HG03442 (cell line): ENCODE data around the gene DHX35.
"Not testable (repeated sequence)": the region's sequence is repeated elsewhere in the genome, so short reads cannot be mapped to it uniquely, and the experiment has no call there.

Experiments
- ATAC-seq: cut with Tn5 transposase; IDR thresholded peaks from one replicate; pipeline ENCODE4 v1.9.1; 2021; ENCODE audit warnings: mild to moderate bottlenecking, moderate library complexity; ENCODE audit not compliant: unreplicated experiment

Gene DHX35

DNA sequence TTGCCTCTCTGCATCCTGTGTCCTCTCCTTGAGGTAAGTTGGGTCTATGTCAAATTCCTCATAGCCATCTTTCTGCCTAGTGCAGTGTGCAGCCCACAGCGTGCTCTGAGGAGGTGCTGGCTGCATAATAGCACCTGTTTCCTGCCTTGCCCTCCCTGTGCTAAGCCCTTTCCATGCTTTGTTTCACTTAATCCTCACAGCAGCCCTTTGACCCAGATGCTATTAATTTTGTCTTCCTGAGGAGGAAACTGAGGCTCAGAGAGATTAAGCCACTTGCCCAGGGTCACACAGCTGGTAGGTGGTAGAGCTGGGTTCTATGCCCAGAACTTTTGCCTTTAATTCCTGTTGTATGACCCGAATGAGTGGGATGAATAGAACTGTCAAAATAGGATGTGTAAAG is 22.5 kb upstream of the DHX35 start:
- ATAC-seq = no peak

DNA sequence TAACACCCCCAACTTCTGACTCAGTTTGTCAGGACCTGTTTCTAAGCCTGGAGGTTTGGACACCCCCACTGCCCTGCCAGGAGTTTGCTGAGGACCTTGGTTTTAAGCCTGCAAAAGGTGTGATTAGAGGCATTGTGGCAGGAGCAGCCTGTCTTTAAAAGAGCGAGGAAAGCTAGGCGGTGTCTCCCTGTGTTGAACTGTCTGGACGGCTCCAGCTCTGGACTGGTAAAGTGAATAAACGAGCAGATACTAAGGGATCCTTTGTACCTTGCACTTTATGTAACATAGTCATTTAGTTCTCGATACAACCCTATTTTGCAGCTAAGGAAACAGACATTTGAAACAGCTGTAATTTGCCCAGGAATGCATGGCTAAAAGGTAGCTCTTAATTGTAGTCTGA is 21.5 kb upstream of the DHX35 start:
- ATAC-seq = no peak

DNA sequence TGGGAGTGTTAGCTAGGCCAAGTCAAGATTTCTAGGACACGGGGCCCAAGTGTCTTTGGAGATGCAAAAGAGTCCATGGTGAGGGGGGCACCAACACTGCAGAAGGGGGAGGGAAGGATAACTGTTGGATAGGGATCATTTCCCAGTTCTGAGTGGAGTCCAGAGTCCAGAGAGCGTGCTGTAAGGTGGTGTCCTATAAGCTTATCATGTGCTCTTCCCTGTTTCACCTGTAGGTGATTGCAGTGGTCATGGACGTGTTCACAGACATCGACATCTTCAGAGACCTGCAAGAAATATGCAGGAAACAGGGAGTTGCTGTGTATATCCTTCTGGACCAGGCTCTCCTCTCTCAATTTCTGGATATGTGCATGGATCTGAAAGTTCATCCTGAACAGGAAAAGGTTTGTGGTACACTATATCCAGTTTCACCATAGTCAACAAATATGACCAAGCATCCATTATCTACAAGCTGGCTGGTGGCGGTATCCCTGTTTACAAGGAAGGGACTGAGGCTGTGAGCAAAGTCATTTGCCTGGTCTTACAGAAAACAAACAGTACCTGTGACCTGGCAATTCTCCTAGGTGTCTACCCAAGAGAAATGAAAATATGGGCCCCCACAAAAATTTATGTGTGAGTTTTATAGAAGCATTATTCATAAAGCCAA is 20.3 kb upstream of the DHX35 start:
- no peak for ATAC-seq

DNA sequence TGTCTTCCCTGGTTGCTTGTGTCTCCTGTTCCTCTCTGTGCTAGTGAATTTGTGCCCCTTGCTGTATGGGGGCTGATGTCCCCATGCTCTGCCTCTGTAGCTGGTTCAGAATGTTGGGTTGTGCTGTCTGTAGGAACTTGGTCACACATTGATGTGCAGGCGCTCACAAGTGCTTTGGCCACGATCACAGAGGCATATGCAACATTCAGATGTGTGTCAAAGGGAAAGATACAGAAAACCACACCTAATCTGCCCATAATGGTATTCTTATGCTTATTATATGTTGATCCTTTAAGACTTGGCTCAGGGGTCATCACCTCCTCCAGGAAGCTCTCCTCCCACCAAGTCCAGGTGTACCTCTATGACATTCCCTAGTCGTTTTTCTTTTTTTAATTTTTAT is 17.1 kb upstream of the DHX35 start:
- no peak for ATAC-seq

DNA sequence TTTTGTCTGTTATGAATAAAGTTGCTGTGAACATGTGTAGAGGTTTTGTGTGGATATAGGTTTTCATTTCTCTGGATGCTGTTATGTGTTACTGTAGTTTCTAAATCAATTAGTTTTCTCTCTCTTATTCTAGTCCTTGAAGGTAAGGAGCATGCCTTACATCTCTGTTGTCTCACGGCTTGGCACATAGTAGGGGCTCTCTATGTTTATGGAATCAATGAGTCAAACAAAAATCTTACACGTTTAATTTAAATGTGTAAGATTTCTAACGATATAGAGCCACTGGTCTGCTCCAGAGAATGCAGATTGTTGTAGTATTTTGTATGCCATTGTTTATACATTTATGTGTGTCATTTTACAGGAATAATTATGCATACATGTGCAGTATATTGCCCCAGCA is 15.3 kb upstream of the DHX35 start:
- ATAC-seq = no peak

DNA sequence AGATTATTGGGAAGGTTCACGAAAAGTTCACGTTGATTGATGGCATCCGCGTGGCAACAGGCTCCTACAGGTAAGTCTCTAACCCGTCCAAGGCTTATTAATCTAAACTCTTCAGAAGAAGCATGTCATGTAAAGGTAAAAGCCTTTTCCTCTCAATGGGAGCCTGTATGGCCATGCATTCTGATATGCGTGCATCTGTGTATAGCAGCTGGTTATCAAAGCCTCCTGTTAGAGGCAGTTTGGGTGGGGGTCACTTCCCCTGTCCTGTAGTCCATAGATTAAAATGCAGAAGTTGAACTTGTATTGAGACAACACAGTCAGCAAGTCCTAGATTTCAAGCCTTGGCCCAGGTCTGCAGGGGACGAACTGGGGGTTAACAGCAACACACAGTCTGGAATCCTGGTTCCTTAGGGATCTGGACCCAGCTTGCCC is 14.2 kb upstream of the DHX35 start:
- no peak for ATAC-seq

DNA sequence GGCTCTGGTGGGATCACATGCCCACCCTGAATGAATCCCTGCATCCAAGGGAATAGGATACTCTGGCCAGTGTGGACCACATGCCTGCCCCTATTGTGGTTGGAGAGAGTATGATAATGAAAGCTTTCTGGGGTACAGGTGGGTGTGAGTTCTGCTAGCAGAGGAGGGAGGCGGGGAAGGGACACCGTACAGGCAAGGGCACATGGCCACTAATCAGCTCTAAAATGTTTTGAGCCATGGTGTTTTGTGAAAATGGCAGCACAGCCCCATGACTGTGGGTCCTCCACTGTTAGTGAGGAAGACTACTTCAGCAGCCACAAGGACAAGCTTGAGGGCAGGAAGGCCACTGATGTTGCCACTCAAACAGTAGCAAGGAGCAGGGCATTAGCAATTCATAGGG is 11.9 kb upstream of the DHX35 start:
- ATAC-seq = no peak

DNA sequence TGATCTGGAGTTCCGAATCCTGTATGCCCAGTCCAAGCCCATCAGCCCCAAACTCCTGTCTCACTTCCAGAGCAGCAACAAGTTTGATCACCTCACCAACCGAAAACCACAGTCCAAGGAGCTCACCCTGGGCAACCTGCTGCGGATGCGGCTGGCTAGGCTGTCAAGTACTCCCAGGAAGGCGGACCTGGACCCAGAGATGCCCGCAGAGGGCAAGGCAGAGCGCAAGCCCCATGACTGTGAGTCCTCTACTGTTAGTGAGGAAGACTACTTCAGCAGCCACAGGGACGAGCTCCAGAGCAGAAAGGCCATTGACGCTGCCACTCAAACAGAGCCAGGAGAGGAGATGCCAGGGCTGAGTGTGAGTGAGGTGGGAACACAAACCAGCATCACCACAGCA is 10.5 kb upstream of the DHX35 start:
- no peak for ATAC-seq

DNA sequence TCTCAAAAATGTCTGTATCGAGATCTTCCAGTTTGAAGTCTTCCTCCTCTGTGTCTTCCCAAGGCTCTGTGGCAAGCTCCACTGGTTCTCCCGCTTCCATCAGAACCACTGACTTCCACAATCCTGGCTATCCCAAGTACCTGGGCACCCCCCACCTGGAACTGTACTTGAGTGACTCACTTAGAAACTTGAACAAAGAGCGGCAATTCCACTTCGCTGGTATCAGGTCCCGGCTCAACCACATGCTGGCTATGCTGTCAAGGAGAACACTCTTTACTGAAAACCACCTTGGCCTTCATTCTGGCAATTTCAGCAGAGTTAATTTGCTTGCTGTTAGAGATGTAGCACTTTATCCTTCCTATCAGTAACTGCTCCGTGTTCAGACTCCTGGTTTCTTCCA is 10.0 kb upstream of the DHX35 start:
- no peak for ATAC-seq

DNA sequence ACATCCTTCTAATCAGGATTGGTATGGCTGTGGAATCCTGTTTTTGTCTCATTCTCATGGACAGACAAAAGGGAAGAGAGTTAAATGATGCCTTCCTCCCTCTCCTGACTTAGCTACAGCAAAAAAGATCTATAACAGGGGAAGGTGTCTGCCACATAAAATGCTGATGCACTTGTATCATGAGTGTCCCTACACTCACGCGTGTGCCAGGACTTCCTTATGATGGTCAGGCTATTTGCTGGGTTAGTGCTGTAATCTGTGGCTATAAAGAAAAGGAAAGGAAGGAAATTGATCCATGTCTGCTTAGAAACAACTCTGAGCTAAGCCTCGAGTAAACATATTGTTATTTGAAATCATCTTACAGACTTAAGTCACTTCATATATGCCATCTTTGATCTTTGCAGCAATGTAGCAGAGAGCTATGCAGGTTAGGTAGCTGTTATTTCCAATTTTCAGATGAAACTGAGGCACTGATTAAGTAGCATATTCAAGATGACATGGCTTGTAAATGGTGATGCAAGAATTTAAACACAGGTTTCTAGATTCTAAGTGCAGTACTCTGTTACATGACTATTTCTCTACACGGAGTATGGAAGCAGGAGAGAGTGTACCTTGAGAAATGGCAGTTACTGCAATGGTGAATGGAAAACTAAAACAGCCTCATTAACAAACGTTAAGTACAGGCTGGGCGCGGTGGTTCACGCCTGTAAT is 8.4 kb upstream of the DHX35 start:
- ATAC-seq = no peak

DNA sequence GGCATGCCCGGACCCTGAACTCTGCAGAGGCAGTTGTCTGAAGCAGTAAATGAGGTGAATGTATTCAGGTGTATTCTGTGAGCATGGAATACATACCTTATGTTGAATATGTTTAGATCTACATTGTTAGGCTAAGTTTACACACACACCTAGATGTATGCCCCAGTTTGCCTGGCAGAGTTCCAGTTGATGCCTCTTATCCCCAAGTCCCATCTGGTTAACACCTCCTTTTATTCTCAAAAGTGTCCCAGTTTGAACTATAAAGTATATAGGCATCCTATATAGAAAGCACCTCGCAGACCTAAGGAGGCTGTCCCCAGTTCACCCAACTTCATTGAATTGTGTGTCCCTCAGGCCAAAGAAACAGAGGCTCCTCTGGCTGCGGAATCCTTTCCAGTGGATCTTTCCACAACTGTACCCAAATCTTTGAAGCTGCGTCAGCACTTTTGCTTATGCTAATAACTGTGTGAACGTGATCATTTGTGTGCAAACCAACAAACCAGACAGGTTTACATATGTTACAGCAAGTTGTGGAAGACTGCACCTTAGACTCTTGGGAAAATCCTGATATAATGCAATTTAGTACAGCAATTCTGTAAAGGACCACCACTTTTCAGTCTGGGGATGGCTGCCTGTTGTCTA is 4.8 kb upstream of the DHX35 start:
- no peak for ATAC-seq

DNA sequence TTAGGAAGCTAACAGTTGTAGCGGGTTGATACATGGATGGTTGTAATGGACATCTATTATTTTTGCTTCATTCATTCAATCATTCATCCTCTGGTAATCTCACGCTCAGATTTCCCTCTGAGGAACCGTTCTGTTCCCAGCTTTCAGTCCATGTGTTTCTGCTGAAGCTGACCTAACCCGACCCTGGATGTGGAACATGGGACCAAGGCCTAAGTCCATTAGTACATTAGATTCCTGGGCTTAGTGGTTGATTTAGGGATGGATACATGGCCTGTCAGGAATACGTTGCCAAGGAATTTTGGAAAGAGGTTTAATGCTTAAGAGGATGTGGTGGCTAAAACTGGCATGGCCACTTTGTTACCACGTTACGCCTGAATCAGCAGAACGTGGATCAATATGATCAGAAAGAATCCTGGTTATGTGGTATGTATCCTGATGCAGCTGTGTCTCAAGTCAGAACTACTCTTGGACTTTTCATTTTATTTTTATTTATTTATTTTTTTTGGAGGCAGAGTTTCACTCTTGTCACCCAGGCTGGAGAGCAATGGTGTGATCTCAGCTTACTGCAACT is 4.1 kb upstream of the DHX35 start:
- ATAC-seq = no peak

DNA sequence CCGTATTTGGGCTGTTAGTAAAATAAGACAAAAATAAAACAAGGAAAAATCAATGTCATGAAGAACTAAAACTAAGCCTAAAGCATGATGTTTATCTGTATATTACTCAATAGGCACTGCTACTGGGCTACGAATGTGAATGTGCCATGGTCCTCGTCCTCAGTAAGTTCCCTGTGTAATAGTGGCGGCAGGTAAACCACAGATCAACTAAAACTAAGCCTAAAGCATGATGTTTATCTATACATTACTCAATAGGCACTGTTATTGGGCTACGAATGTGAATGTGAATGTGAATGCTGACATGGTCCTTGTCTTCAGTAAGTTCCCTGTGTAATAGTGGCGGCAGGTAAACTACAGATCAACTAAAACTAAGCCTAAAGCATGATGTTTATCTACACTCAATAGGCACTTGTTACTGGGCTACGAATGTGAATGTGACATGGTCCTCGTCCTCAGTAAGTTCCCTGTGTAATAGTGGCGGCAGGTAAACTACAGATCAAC is 1.9 kb upstream of the DHX35 start:
- ATAC-seq = not testable (repeated sequence)

DNA sequence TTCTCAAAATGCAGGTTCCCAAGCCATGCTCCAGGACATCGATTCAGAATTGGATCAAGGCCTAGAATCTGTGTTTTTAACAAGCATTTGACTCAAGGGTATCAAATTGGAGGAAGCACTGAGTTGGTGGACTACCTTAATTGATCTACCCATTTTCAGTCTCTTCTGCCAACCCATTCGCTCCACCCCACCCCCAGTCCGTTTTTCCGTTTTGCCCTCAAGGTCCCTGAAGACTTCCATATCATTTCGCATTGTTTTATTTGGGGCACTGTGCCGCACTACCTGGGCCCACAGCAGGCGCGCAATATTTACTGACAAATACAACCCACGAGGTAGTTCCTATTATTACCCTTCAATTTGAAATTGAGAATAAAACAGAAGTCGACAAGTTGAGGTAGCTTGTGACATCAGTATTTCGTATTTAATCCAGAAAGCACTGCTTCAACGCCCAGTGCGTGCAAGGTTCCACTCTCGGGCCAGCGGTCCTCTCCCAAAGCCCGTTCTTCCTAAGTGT is 557 bp upstream of the DHX35 start:
- no peak for ATAC-seq

DNA sequence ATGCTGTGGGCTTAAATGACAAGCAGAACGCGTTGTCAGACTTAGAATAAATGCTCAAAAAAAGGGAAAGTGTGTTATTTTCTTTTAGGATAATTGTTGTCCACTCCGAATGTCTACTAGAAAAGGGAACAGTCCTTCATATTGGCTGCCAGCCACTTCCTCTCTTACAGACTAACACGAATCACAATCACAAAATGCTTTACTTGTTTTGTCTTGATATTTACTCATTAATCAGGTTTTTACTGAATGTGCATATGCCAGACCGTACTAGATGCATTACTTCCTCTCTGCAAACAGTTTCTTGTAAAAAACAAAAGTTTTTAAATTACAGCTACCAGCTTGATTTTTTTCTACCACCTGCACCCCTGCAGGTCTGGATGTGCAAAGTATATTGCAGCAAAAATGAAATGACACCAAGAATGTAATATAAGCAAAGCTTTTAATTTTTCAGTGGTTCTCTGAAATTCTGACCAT is 821 bp downstream of the DHX35 start:
- ATAC-seq = no peak

DNA sequence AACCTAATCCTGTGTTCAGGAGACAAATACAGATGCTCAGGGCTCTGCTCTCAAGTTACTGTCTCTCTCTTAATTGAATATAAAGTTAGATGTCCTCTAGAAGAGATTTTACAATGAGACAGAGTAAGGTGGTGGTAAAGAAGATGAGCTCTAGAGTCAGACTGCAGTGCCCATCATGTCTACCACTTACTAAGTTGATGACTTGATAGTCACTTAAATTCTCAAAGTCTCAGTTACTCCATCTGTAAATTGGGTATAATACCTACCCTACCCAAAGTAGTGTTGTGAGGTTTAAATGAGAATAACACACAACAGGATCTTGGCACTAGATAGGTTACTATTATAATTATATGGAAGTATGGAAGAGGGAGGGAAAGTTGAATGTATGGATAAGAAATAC is 1.6 kb downstream of the DHX35 start:
- ATAC-seq = no peak

DNA sequence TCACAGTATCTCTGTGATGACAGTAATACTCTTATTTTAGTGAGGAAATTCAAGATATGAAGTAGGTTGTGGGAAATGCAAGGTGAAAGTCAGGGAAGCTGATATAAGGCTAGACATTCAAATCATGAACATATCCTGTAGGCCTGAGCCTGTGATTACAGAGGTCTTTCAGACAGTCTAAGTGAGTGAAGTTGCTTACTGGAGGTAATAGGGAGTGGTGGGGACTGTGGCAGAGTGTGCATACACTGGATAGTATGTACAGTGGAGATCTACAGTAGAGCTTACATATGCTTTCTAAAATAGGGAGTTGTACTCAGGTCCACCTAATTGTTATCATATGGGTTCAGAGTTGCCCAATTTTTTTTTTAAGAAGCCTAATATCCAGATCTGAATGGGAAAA is 3.1 kb downstream of the DHX35 start:
- ATAC-seq = no peak

DNA sequence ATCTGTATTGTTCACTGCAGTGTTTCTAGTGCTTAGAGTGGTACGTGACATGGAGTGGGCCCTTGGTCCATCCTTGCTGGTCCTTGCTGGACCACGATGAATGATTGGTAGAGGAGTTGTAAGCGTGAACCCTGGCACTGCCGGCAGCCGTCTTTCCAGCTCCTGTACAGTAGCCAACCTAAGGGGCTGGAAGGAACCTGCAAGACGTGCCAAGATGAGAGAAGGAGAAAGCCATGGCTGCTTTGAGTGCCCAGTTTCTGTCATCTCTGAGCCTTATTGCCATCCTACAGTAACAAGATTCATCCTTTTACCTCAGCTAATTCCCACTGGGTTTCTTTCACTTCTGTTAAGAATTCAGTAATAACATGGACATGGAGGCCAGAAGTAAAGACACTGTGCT is 5.9 kb downstream of the DHX35 start:
- ATAC-seq = no peak

DNA sequence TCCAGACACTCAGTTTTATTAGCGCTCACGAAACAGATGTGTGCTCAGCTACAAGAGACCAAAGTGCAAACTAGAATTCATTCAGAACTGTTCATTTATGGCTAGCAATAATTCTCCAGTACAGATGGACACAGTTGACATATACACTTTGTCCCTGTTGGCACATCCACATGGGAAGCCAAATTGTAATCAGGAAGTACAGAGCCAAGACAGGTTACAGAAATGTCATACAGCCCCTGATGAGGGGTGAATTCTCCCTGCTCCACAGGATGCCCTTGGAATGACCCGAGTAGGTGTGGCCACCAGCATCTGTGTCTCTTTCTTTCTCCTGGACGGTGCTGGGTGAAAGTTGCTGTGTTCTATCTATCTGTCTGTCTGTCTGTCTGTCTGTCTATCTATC is 7.6 kb downstream of the DHX35 start:
- no peak for ATAC-seq

DNA sequence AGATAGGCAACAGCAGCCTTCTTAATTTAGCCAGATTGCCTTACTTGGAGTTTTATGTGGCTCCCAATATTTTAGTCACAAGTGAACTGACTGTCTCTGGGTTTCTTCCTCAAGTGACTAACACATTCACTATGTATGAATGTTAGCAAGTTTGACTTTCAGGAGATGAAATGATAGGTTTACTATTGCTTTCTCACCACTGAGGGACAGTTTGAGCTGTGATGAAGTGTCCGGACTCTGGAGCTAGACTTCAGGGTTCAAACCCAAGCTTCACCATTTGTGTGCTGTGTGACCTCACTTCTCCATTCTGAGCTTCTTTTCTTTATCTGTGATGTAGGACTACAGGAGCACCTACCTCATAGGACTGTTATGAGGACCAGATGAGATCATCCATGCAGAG is 8.2 kb downstream of the DHX35 start:
- no peak for ATAC-seq

DNA sequence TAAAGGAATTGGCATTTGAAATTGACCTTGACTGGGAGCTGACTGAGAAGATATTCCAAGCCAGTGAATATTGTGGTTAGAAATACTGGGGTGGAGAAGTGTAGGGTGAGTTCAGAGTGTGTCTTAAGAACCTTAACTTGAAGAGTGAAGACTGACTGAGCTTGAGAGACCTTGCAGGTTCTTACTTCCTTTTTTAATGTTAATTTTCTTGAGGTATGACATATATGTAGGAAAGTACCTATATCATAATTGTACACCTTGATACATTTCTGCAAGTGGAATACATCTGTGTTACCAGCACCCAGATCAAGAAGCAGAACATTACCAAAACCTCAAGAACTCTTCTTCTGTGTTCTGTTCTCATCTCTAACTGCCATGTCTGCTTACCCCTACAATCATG is 11.0 kb downstream of the DHX35 start:
- no peak for ATAC-seq

DNA sequence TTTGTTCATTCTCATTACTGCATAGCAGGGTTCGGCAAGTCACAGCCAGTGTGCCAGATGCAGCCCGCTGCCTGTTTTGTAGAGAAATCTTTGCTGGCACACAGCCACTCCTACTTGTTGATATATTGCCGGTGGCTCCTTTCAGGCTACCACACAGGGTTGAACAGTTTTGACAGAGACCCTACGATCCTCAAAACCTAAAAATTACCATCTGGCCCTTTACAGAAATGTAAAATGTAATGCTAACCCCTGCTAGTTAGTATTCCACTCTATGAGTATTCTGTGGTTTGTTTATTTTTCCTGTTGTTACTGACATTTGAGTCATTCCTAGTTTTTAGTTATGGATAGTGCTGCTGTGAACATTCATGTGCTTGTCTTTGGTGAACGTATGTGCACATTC is 11.5 kb downstream of the DHX35 start:
- ATAC-seq = no peak
